MM.1S (cell line): ENCODE results near the gene HSPE1.

ENCODE experiments used
- EZH2 ChIP-seq: fragments of 300-600 bp; sonication (generic); optimal IDR thresholded peaks from 2 replicates; pipeline ENCODE3; 2017; ENCODE audit warnings: low read depth, mild to moderate bottlenecking, antibody characterized with exemption, low read length, mixed read lengths
- EZH2phosphoT487 ChIP-seq: fragments of 300-600 bp; sonication (generic); IDR thresholded peaks from 2 replicates; pipeline ENCODE4 v1.6.1; 2018; ENCODE audit warnings: antibody characterized with exemption, low read length
- TF ChIP-seq, protein P1 (sequence below): fragments of 300-600 bp; sonication (generic); IDR thresholded peaks from 2 replicates; pipeline ENCODE4 v1.5.1; 2016; ENCODE audit warnings: antibody characterized with exemption, low read length, mixed read lengths

DNA sequence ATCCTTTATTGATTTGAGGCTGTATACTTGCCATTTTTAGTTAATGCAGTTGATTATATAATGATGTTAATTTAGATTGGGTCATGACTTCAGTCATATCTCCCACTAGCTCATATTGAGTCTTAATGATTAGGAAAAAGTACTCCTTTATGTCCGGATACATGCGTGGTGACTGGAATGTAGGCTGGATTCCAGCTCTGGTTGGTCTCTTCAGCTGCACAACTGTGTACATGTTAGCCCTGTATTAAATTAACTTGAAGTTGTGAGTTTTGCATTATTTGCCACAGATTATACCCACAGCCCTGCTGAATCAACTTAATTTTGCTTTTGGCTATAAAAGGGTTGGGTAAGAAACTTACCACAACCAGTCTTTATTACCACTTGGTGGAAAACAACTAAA is 38.2 kb downstream of the HSPE1 start:
- TF ChIP-seq, protein P1, sequence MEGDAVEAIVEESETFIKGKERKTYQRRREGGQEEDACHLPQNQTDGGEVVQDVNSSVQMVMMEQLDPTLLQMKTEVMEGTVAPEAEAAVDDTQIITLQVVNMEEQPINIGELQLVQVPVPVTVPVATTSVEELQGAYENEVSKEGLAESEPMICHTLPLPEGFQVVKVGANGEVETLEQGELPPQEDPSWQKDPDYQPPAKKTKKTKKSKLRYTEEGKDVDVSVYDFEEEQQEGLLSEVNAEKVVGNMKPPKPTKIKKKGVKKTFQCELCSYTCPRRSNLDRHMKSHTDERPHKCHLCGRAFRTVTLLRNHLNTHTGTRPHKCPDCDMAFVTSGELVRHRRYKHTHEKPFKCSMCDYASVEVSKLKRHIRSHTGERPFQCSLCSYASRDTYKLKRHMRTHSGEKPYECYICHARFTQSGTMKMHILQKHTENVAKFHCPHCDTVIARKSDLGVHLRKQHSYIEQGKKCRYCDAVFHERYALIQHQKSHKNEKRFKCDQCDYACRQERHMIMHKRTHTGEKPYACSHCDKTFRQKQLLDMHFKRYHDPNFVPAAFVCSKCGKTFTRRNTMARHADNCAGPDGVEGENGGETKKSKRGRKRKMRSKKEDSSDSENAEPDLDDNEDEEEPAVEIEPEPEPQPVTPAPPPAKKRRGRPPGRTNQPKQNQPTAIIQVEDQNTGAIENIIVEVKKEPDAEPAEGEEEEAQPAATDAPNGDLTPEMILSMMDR: no peak
- TF ChIP-seq EZH2phosphoT487 (no peak), EZH2 (no peak)
